Urothelium cell line (cell line): ENCODE results near the gene SSR3.

Experiments
- DNase-seq: peaks from one replicate; pipeline ENCODE4 v3.0.0; 2011; ENCODE audit warnings: low spot score, mixed read lengths
- FAIRE-seq: peaks from 2 replicates; lab custom pipeline; 2011; peaks lifted over from hg19 to GRCh38; lab: Jason Lieb, UNC

The SSR3 gene

DNA sequence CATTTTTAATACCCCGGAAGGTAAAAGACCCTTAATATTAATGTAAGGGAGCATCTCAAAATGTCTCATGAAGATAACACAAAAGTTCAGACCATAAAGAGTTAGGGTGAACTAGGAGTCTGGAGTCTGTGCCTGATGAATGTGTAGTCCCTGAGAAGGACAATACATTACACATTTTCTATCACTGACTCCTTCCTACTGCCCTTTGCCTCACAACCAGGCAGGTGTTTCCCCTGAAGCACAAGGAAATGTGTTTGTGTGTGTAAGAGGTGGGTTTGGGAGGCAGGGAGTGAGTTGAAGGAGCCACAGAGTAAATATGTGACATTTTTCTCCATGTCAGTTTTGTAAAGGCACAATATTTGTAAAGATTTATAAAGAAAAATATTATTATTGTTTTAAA, 59.1 kb downstream of the SSR3 start:
- FAIRE-seq (no peak), DNase-seq (no peak)

DNA sequence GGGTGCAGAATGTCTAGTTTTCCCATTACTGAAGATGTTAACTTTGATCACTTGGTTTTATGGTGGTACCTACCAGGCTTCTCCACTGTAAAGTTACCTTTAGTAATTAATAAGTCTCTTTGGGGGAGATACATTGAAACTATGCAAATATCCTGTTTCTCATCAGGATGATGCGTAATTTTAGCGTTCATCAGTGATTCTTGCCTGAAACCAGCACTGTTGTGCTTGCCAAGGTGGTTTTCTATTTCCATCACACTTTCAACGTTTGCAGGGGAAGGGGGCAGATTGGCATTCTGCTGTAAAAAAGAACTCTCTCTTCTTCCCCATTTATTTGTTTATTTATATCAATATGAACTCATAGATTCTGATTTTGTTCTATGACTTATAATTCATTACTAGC, 61.0 kb downstream of the SSR3 start:
- DNase-seq (no peak), FAIRE-seq (no peak)

- no peak for FAIRE-seq
These were observed 62.1 kb downstream of the SSR3 start for GRCh38 chr3:156492801-156493261.

GRCh38 chr3:156491192-156491591, 63.7 kb downstream of the SSR3 start:
- DNase-seq (no peak), FAIRE-seq (no peak)

More at GRCh38 chr3:156492801-156493261, 62.1 kb downstream of the SSR3 start:
- no peak for DNase-seq
